Activated CD8-positive, alpha-beta T cell treated with anti-CD3 and anti-CD28 coated beads for 36 hours (primary cell): ENCODE data around the gene LAMA3. TPM values are rescaled to one million over a fixed set of nuclear protein-coding genes. Genes with fewer than 3 reads are reported as not detected.

Source experiments
- ATAC-seq: fragments of 200-7000 bp; cut with Tn5 transposase; one replicate; pipeline ENCODE4 v1.10.0; 2021; ENCODE audit warnings: mild to moderate bottlenecking, moderate library complexity
- CTCF ChIA-PET: fragments of 350-600 bp; sonication (Branson Sonifier 250); formaldehyde crosslinking; loops from one replicate; lab custom pipeline; 2021; ENCODE audit warnings: antibody characterized with exemption; lab: Charles Lee
- POLR2A ChIA-PET: fragments of 350-600 bp; sonication (Branson Sonifier 250); formaldehyde crosslinking; loops from one replicate; lab custom pipeline; 2021; ENCODE audit warnings: antibody characterized with exemption; lab: Charles Lee
- DNase-seq: peaks from one replicate; pipeline ENCODE4 v3.0.0-alpha.2; 2020
- H3K27ac Mint-ChIP-seq: one replicate; pipeline ENCODE4 v1.8.0; 2021; ENCODE audit warnings: mild to moderate bottlenecking, mixed read lengths
- H3K27me3 Mint-ChIP-seq: one replicate; pipeline ENCODE4 v1.8.0; 2021; ENCODE audit warnings: mixed read lengths
- H3K36me3 Mint-ChIP-seq: one replicate; pipeline ENCODE4 v1.8.0; 2021; ENCODE audit warnings: low read depth, mixed read lengths
- H3K4me1 Mint-ChIP-seq: one replicate; pipeline ENCODE4 v1.8.0; 2021; ENCODE audit warnings: low read depth, mixed read lengths
- H3K4me3 Mint-ChIP-seq: one replicate; pipeline ENCODE4 v1.8.0; 2021; ENCODE audit warnings: mild to moderate bottlenecking, moderate library complexity, mixed read lengths
- H3K9me3 Mint-ChIP-seq: one replicate; pipeline ENCODE4 v1.8.0; 2021; ENCODE audit warnings: mixed read lengths
- CTCF ChIP-seq: fragments of 200-600 bp; IDR thresholded peaks from one replicate; pipeline ENCODE4 v1.8.0; 2022; ENCODE audit warnings: antibody characterized with exemption, mild to moderate bottlenecking
- intact Hi-C: fragments of 100-400 bp; cut with micrococcal nuclease; formaldehyde crosslinking; loops from one replicate; pipeline ENCODE4 v1.10.0; 2022
- total RNA-seq, 2 experiments: library from RNA; stranded (reverse); gene quantifications; one replicate each; pipeline ENCODE4 v1.2.3, GENCODE V29; 2021

The LAMA3 gene
- total RNA-seq, 2 experiments from 2014 or later = 0.05 TPM; not detected in 1

- Mint-ChIP-seq H3K27me3 (no peaks in the 10 kb centered on the region), H3K36me3 (no peaks in the 10 kb centered on the region), H3K9me3 (no peaks in the 10 kb centered on the region), H3K27ac (no peak overlapping the region), H3K4me1 (peaks cover 10% of the 10 kb centered on the region), H3K4me3 (no peak overlapping the region)
- ATAC-seq (no peak), DNase-seq (no peak)
- POLR2A ChIA-PET = no interaction called here
- intact Hi-C loops = no loop called here
- CTCF ChIA-PET = no interaction called here
- no peak for TF ChIP-seq CTCF
Measured at GRCh38 chr18:23924813-23925212, 235.6 kb downstream of the LAMA3 start.

- no peak for TF ChIP-seq CTCF
- DNase-seq = no peak
- Mint-ChIP-seq H3K4me1 (peaks cover 14% of the 10 kb centered on the region), H3K27me3 (no peaks in the 10 kb centered on the region), H3K27ac (no peak overlapping the region), H3K9me3 (no peaks in the 10 kb centered on the region), H3K36me3 (no peaks in the 10 kb centered on the region), H3K4me3 (no peak overlapping the region)
- CTCF ChIA-PET = interaction anchor here (0.7 to 5.0 kb wide), 5 partner anchors 8 to 127 kb away, joined by 3 to 45 read pairs (median 3); no protein-coding TSS in a partner anchor
- POLR2A ChIA-PET = no interaction called here
- no peak for ATAC-seq
- intact Hi-C loops = no loop called here
Measured at GRCh38 chr18:23926571-23926970, 237.3 kb downstream of the LAMA3 start.

GRCh38 chr18:23927821-23928746 lies 238.8 kb downstream of the LAMA3 start:
- CTCF ChIA-PET = interaction anchor here (1.1 to 5.0 kb wide), 6 partner anchors 10 to 190 kb away, joined by 3 to 45 read pairs (median 4); no protein-coding TSS in a partner anchor
- Mint-ChIP-seq H3K27ac (no peak overlapping the region), H3K27me3 (no peaks in the 10 kb centered on the region), H3K9me3 (no peaks in the 10 kb centered on the region), H3K36me3 (no peaks in the 10 kb centered on the region), H3K4me1 (peaks cover 14% of the 10 kb centered on the region), H3K4me3 (no peak overlapping the region)
- POLR2A ChIA-PET = no interaction called here
- intact Hi-C loops = no loop called here
- ATAC-seq (no peak), DNase-seq (no peak)
- no peak for TF ChIP-seq CTCF

GRCh38 chr18:23929362-23929930 lies 240.2 kb downstream of the LAMA3 start:
- Mint-ChIP-seq H3K4me1 (peaks cover 18% of the 10 kb centered on the region), H3K4me3 (no peak overlapping the region), H3K27ac (peak overlapping the region; percentile 81), H3K9me3 (no peaks in the 10 kb centered on the region), H3K27me3 (no peaks in the 10 kb centered on the region), H3K36me3 (no peaks in the 10 kb centered on the region)
- ChIA-PET POLR2A (interaction anchor here (0.9 kb wide), 1 partner anchor 93 kb away, joined by 3 read pairs; no protein-coding TSS in a partner anchor), CTCF (interaction anchor here (0.7 to 5.0 kb wide), 5 partner anchors 11 to 149 kb away, joined by 3 to 45 read pairs (median 3); no protein-coding TSS in a partner anchor)
- intact Hi-C loops = no loop called here
- TF ChIP-seq CTCF = no peak
- DNase-seq = peak; percentile 62
- peak; percentile 89 for ATAC-seq
